CD14-positive monocyte (primary cell): ENCODE measurements around the gene ITM2B. TPM values are rescaled to one million over a fixed set of nuclear protein-coding genes. Genes with fewer than 3 reads are reported as not detected.
"Not testable (repeated sequence)": the region's sequence is repeated elsewhere in the genome, so short reads cannot be mapped to it uniquely, and the experiment has no call there.

Experiments used
- DNase-seq, 3 donors: peaks; one replicate each; pipeline ENCODE4 v3.0.0-alpha.2; 2011 to 2022
- H2AFZ ChIP-seq: 2 replicates; pipeline ENCODE4 v1.6.0; 2012; ENCODE audit warnings: mild to moderate bottlenecking, low read depth, low read length, inconsistent platforms; ENCODE audit not compliant: insufficient read depth, poor library complexity, severe bottlenecking
- H3K27ac ChIP-seq, 2 donors: 1 replicate in 1 of 2; 2 replicates in 1 of 2; pipeline ENCODE4 v1.5.1; 2012 to 2013; ENCODE audit warnings: low read length in 2 of 2, control low read depth in 1 of 2, inconsistent platforms in 1 of 2, low read depth in 1 of 2, mild to moderate bottlenecking in 1 of 2
- H3K27me3 ChIP-seq, 2 donors: one replicate each; pipeline versions ENCODE4 v1.6.0 to v1.6.1; 2011 to 2013; ENCODE audit warnings: low read length in 2 of 2; ENCODE audit not compliant: control insufficient read depth in 2 of 2, insufficient read depth in 2 of 2
- H3K36me3 ChIP-seq, 2 donors: replicated peaks in 1 of 2; 1 replicate in 1 of 2; 2 replicates in 1 of 2; pipeline versions ENCODE4 v1.5.1 to v1.6.1; 2012 to 2013; ENCODE audit warnings: low read length in 2 of 2, control low read depth in 1 of 2, inconsistent platforms in 1 of 2, mild to moderate bottlenecking in 1 of 2; ENCODE audit not compliant: insufficient read depth in 2 of 2, control insufficient read depth in 1 of 2
- H3K4me1 ChIP-seq, 2 donors: 1 replicate in 1 of 2; 2 replicates in 1 of 2; pipeline versions ENCODE4 v1.5.1 to v1.6.1; 2012 to 2013; ENCODE audit warnings: low read length in 2 of 2, control low read depth in 1 of 2, inconsistent platforms in 1 of 2, mild to moderate bottlenecking in 1 of 2, moderate library complexity in 1 of 2; ENCODE audit not compliant: insufficient read depth in 2 of 2, control insufficient read depth in 1 of 2
- H3K4me2 ChIP-seq: replicated peaks from 2 replicates; pipeline ENCODE3; 2012; ENCODE audit warnings: low read length, moderate library complexity, mild to moderate bottlenecking; ENCODE audit not compliant: poor library complexity, severe bottlenecking; ENCODE audit errors: extremely low read depth
- H3K4me3 ChIP-seq, 3 experiments: fragments of 200-600 bp in 1 of 3; sonication (generic) in 1 of 3; replicated peaks in 1 of 3; 1 replicate in 2 of 3; 2 replicates in 1 of 3; pipeline ENCODE4 v1.5.1; 2011 to 2013; ENCODE audit warnings: low read length in 3 of 3, mild to moderate bottlenecking in 3 of 3, control low read depth in 2 of 3, low read depth in 2 of 3, inconsistent platforms in 1 of 3, moderate library complexity in 1 of 3
- H3K79me2 ChIP-seq: 2 replicates; pipeline ENCODE4 v1.6.0; 2012; ENCODE audit warnings: mild to moderate bottlenecking, control low read depth, inconsistent platforms, low read length, moderate library complexity; ENCODE audit not compliant: insufficient read depth
- H3K9ac ChIP-seq: 2 replicates; pipeline ENCODE4 v1.6.0; 2017; ENCODE audit warnings: low read length, mild to moderate bottlenecking; ENCODE audit not compliant: insufficient read depth, poor library complexity, severe bottlenecking
- H3K9me3 ChIP-seq, 2 donors: replicated peaks in 1 of 2; 1 replicate in 1 of 2; 2 replicates in 1 of 2; pipeline versions ENCODE4 v1.5.1 to v1.6.1; 2012 to 2013; ENCODE audit warnings: low read length in 2 of 2, control low read depth in 1 of 2; ENCODE audit not compliant: control insufficient read depth in 1 of 2, insufficient read depth in 1 of 2
- H4K20me1 ChIP-seq: 2 replicates; pipeline ENCODE4 v1.6.0; 2012; ENCODE audit warnings: mild to moderate bottlenecking, low read length, control low read depth, moderate library complexity; ENCODE audit not compliant: insufficient read depth
- H3K27ac Mint-ChIP-seq, 7 donors: one replicate each; pipeline ENCODE4 v1.8.0; 2020; ENCODE audit warnings: mild to moderate bottlenecking in 7 of 7, mixed read lengths in 7 of 7, moderate library complexity in 6 of 7, inconsistent platforms in 2 of 7
- H3K27me3 Mint-ChIP-seq, 3 donors: one replicate each; pipeline ENCODE4 v1.8.0; 2021 to 2022; ENCODE audit warnings: low read depth in 3 of 3, mild to moderate bottlenecking in 3 of 3, mixed read lengths in 3 of 3, moderate library complexity in 3 of 3, inconsistent platforms in 1 of 3
- H3K36me3 Mint-ChIP-seq, 2 donors: one replicate each; pipeline ENCODE4 v1.8.0; 2020; ENCODE audit warnings: mixed read lengths in 2 of 2, inconsistent platforms in 1 of 2, mild to moderate bottlenecking in 1 of 2
- H3K4me1 Mint-ChIP-seq: one replicate; pipeline ENCODE4 v1.8.0; 2020; ENCODE audit warnings: mild to moderate bottlenecking, mixed read lengths
- H3K4me3 Mint-ChIP-seq, 2 donors: one replicate each; pipeline ENCODE4 v1.8.0; 2020; ENCODE audit warnings: mild to moderate bottlenecking in 2 of 2, mixed read lengths in 2 of 2, moderate library complexity in 1 of 2
- H3K9me3 Mint-ChIP-seq, 7 donors: one replicate each; pipeline ENCODE4 v1.8.0; 2020 to 2022; ENCODE audit warnings: mixed read lengths in 7 of 7, mild to moderate bottlenecking in 6 of 7, moderate library complexity in 6 of 7, inconsistent platforms in 2 of 7
- CTCF ChIP-seq: fragments of 200-600 bp; IDR thresholded peaks from one replicate; pipeline ENCODE4 v1.8.0; 2022; ENCODE audit warnings: antibody characterized with exemption, mild to moderate bottlenecking
- WGBS: methylation state at CpG from one replicate; pipeline ENCODE4 v1.1.5; 2013; ENCODE audit warnings: missing lambda C conversion rate; ENCODE audit not compliant: insufficient coverage; 5-methylcytosine and 5-hydroxymethylcytosine counted together
- intact Hi-C, 2 donors: fragments of 100-400 bp; cut with micrococcal nuclease; formaldehyde crosslinking; loops; one replicate each; pipeline versions ENCODE4 v1.15.0 to v1.15.1; 2023
- polyA plus RNA-seq, 3 donors: library from polyadenylated mRNA; depleted of rRNA in 1 of 3; unstranded in 2 of 3; stranded (reverse) in 1 of 3; fragments of 300-500 nt in 2 of 3; fragments of >200 nt in 1 of 3; fragmentation: Illumina TruSeq in 2 of 3; gene quantifications; 1 replicate in 2 of 3; 2 replicates in 1 of 3; pipeline ENCODE4 v1.2.3, GENCODE V29; 2012 to 2021

Gene ITM2B
- polyA plus RNA-seq, 3 donors: 702 to 1,657 (median 1,502) TPM

DNA sequence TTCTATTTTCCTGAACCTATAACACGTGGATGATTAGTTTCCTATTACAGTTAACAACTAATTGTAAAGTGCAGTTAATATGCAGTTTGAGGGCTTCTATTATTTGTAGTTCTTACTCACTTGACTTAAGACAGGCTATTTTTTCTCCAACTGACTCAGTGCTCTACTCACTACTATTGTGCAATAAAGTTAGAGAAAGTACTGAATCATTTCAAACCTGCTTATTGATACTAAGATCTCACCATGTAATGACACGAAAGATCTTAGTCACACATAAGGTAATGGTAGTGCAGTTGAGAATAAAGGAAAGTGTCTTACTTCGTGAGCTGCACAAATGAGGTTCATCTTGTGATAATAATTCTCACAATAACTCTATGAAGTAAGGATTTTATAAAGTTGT lies 22.8 kb upstream of the ITM2B start:
- peaks cover 0 to 11% of the 10 kb centered on the region in 2 donors for H3K9me3 ChIP-seq
- peak overlapping the region in 1 of 2 donors; percentile 60 for H3K27ac ChIP-seq
- no peaks in the 10 kb centered on the region for H3K36me3 ChIP-seq
- intact Hi-C loops: no loop called here
- no peaks in the 10 kb centered on the region for H4K20me1 ChIP-seq
- H3K36me3 Mint-ChIP-seq: no peaks in the 10 kb centered on the region
- no peak overlapping the region for H3K4me3 Mint-ChIP-seq
- no peak overlapping the region for H3K4me2 ChIP-seq
- TF ChIP-seq CTCF: no peak
- H3K27me3 ChIP-seq: no peaks in the 10 kb centered on the region
- peak; percentile 67 to 90 (median 88) for DNase-seq
- peaks cover 14% of the 10 kb centered on the region for H3K4me1 Mint-ChIP-seq
- H3K27ac Mint-ChIP-seq: peak overlapping the region in 3 of 7 donors; percentile 12 to 40 (median 21)
- H3K9me3 Mint-ChIP-seq: peaks cover 6 to 17% (median 14%) of the 10 kb centered on the region in 7 donors
- H2AFZ ChIP-seq: no peak overlapping the region
- H3K27me3 Mint-ChIP-seq: peaks cover 0 to 3% (median 2%) of the 10 kb centered on the region in 3 donors
- no peaks in the 10 kb centered on the region for H3K79me2 ChIP-seq
- peaks cover 8 to 17% of the 10 kb centered on the region in 2 donors for H3K4me1 ChIP-seq
- no peak overlapping the region for H3K9ac ChIP-seq
- H3K4me3 ChIP-seq: peak overlapping the region in 1 of 3 experiments; percentile 18
- no CpG with 5 or more reads among the region's 3 CpGs for WGBS

DNA sequence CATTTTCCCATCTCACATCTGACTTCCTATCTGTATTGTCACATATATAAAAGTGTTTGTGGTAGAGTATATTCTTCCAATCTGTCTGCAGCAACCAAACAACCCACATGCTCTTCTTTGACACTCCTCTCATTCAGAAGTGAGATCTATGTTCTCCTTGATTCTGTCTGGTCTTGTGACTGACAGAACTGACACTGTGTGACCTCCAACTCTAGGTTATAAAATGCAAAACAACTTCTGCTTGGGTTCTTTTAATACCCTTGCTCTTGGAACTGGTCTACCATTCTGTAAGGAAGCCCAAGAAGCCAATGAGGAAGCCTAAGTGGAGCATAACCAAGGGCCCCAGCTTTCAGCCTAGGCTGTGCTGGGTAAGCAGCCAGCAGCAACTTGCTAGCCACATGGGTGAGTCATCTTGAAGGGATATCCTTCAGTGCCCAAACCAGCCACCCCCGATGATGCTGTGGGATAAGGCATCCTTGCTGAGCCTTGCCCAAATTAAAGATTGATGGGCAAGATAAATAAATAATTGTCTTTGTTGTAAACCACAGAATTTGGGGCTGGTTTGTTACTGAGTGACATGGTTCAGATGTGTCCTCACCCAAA lies 18.4 kb upstream of the ITM2B start:
- H3K9ac ChIP-seq: no peak overlapping the region
- no peak for TF ChIP-seq CTCF
- no peaks in the 10 kb centered on the region for H3K36me3 ChIP-seq
- Mint-ChIP-seq H3K36me3 (peaks cover 3% of the 10 kb centered on the region in 2 donors), H3K27ac (no peak overlapping the region), H3K27me3 (peaks cover 0 to 2% (median 2%) of the 10 kb centered on the region in 3 donors), H3K4me3 (no peak overlapping the region), H3K4me1 (peaks cover 11% of the 10 kb centered on the region), H3K9me3 (peaks cover 14 to 25% (median 20%) of the 10 kb centered on the region in 7 donors)
- H3K4me2 ChIP-seq: no peak overlapping the region
- DNase-seq: peak in 1 of 3 donors; percentile 35
- H4K20me1 ChIP-seq: no peaks in the 10 kb centered on the region
- intact Hi-C loops: no loop called here
- H3K4me1 ChIP-seq: peaks cover 5 to 13% of the 10 kb centered on the region in 2 donors
- H3K4me3 ChIP-seq: no peak overlapping the region
- H3K79me2 ChIP-seq: no peaks in the 10 kb centered on the region
- H3K27me3 ChIP-seq: no peaks in the 10 kb centered on the region
- H3K27ac ChIP-seq: no peak overlapping the region
- peaks cover 19 to 22% of the 10 kb centered on the region in 2 donors for H3K9me3 ChIP-seq
- no peak overlapping the region for H2AFZ ChIP-seq
- no CpG with 5 or more reads among the region's 1 CpG for WGBS

DNA sequence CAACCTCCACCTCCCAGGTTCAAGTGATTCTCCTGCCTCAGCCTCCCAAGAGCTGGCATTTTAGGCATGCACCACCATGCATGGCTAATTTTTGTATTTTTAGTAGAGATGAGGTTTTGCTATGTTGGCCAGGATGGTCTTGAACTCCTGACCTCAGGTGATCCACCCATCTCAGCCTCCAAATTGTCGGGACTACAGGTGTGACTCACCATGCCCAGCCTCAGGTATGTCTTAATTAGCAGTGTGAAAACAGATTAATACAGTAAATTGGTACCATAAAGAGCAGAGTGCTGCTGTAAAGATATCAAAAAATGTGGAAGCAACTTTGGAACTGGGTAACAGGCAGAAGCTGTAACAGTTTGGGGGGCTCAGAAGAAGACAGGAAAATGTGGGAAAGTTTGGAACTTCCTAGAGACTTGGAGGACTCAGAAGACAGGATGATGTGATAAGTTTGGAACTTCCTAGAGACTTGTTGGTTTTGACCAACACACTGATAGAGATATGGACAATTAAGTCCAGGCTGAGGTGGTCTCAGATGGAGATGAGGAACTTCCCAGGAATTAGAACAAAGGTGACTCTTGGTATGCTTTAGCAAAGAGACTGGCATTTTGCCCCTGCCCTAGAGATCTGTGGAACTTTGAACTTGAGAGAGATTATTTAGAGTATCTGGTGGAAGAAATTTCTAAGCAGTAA lies 17.3 kb upstream of the ITM2B start:
- H3K4me3 Mint-ChIP-seq, H3K27ac ChIP-seq, H3K36me3 Mint-ChIP-seq, H3K27me3 ChIP-seq, H3K36me3 ChIP-seq, H3K9ac ChIP-seq, H3K27me3 Mint-ChIP-seq, H3K27ac Mint-ChIP-seq, DNase-seq, H3K4me2 ChIP-seq, H2AFZ ChIP-seq, H3K79me2 ChIP-seq, H4K20me1 ChIP-seq, intact Hi-C loops, H3K4me3 ChIP-seq: not testable (repeated sequence)
- Mint-ChIP-seq H3K9me3 (peaks cover 14 to 25% (median 20%) of the 10 kb centered on the region in 7 donors), H3K4me1 (peaks cover 11% of the 10 kb centered on the region)
- Histone ChIP-seq H3K4me1 (peaks cover 6 to 10% of the 10 kb centered on the region in 2 donors), H3K9me3 (peaks cover 19 to 22% of the 10 kb centered on the region in 2 donors)
- WGBS: no CpG with 5 or more reads among the region's 1 CpG
